ENCODE measurements around the gene SMARCE1.

SMARCE1 gene

GRCh38 chr17:40671282-40671681 is 23.7 kb upstream of the SMARCE1 start:
- no peak overlapping the region for H3K4me3 ChIP-seq (ENCODE audit: low read depth, low read length)
- in situ Hi-C loops (cut with HindIII; ENCODE audit: low sequenced_read_pairs) = no loop called here
- DNase-seq (ENCODE audit: low read depth) = no peak
- TF ChIP-seq CTCF (IDR thresholded peaks at IDR 0.05; ENCODE audit: low read depth, low read length, missing control alignments) = no peak

GRCh38 chr17:40666331-40666730 is 18.7 kb upstream of the SMARCE1 start:
- DNase-seq (ENCODE audit: low read depth) = no peak
- in situ Hi-C loops (cut with HindIII; ENCODE audit: low sequenced_read_pairs) = no loop called here
- H3K4me3 ChIP-seq (ENCODE audit: low read depth, low read length) = no peak overlapping the region
- no peak for TF ChIP-seq CTCF (IDR thresholded peaks at IDR 0.05; ENCODE audit: low read depth, low read length, missing control alignments)

GRCh38 chr17:40664582-40665333 is 17.1 kb upstream of the SMARCE1 start, which contains the start of gene KRT222:
Gene KRT222 (minus strand): TSS chr17:40665177. CDS start chr17:40665099, 78 bp downstream.
- in situ Hi-C loops (cut with HindIII; ENCODE audit: low sequenced_read_pairs) = no loop called here
- no peak for DNase-seq (ENCODE audit: low read depth)
- H3K4me3 ChIP-seq (ENCODE audit: low read depth, low read length) = peak within 1 kb of the TSS; percentile 4
- no peak for TF ChIP-seq CTCF (IDR thresholded peaks at IDR 0.05; ENCODE audit: low read depth, low read length, missing control alignments)

- TF ChIP-seq CTCF (IDR thresholded peaks at IDR 0.05; ENCODE audit: low read depth, low read length, missing control alignments) = no peak
- in situ Hi-C loops (cut with HindIII; ENCODE audit: low sequenced_read_pairs) = no loop called here
- no peak for DNase-seq (ENCODE audit: low read depth)
- H3K4me3 ChIP-seq (ENCODE audit: low read depth, low read length) = no peak overlapping the region
Measured at GRCh38 chr17:40663252-40663651, 15.6 kb upstream of the SMARCE1 start.

- no peak overlapping the region for H3K4me3 ChIP-seq (ENCODE audit: low read depth, low read length)
- in situ Hi-C loops (cut with HindIII; ENCODE audit: low sequenced_read_pairs) = no loop called here
- DNase-seq (ENCODE audit: low read depth) = no peak
- TF ChIP-seq CTCF (IDR thresholded peaks at IDR 0.05; ENCODE audit: low read depth, low read length, missing control alignments) = no peak
Measured at GRCh38 chr17:40659911-40660310, 12.3 kb upstream of the SMARCE1 start.

GRCh38 chr17:40658396-40658795 is 10.8 kb upstream of the SMARCE1 start:
- in situ Hi-C loops (cut with HindIII; ENCODE audit: low sequenced_read_pairs) = no loop called here
- DNase-seq (ENCODE audit: low read depth) = no peak
- TF ChIP-seq CTCF (IDR thresholded peaks at IDR 0.05; ENCODE audit: low read depth, low read length, missing control alignments) = no peak
- H3K4me3 ChIP-seq (ENCODE audit: low read depth, low read length) = no peak overlapping the region
